ENCODE data around the gene CNPPD1. TPM values are rescaled to one million over a fixed set of nuclear protein-coding genes. Genes with fewer than 3 reads are reported as not detected.

CNPPD1 gene
- total and polyA plus RNA-seq, 4 donors = 16.5 to 39.8 (median 21.6) TPM

- Histone ChIP-seq H3K9ac (ENCODE audit: low read depth in 1 of 2, low read length in 2 of 2) (no peak overlapping the region), H3K4me3 (ENCODE audit: low read depth in 1 of 3, low read length in 3 of 3) (no peak overlapping the region), H3K27ac (ENCODE audit: low read depth in 1 of 2, low read length in 2 of 2) (no peak overlapping the region), H3K4me1 (ENCODE audit: control insufficient read depth in 4 of 4, insufficient read depth in 4 of 4, low read length in 3 of 4) (peaks cover 15 to 61% (median 51%) of the 10 kb centered on the region in 4 donors), H3K27me3 (ENCODE audit: control insufficient read depth in 4 of 4, insufficient read depth in 4 of 4, low read length in 3 of 4) (no peaks in the 10 kb centered on the region), H3K9me3 (ENCODE audit: control insufficient read depth in 4 of 4, low read length in 3 of 4) (no peaks in the 10 kb centered on the region), H3K36me3 (ENCODE audit: control insufficient read depth in 4 of 4, insufficient read depth in 3 of 4, low read depth in 1 of 4, low read length in 3 of 4) (no peaks in the 10 kb centered on the region)
- no peak for DNase-seq (ENCODE audit: low spot score)
- WGBS = 74% methylated on average over 5 of the region's 5 CpGs
- TF ChIP-seq JUND (IDR thresholded peaks at IDR 0.05) = no peak
- no peak for TF ChIP-seq HNF4G (IDR thresholded peaks at IDR 0.05)
- no peak for TF ChIP-seq SP1 (IDR thresholded peaks at IDR 0.05)
- no peak for TF ChIP-seq RAD21 (IDR thresholded peaks at IDR 0.05)
- no peak for TF ChIP-seq FOXA1 (IDR thresholded peaks at IDR 0.05)
- TF ChIP-seq, protein P1, sequence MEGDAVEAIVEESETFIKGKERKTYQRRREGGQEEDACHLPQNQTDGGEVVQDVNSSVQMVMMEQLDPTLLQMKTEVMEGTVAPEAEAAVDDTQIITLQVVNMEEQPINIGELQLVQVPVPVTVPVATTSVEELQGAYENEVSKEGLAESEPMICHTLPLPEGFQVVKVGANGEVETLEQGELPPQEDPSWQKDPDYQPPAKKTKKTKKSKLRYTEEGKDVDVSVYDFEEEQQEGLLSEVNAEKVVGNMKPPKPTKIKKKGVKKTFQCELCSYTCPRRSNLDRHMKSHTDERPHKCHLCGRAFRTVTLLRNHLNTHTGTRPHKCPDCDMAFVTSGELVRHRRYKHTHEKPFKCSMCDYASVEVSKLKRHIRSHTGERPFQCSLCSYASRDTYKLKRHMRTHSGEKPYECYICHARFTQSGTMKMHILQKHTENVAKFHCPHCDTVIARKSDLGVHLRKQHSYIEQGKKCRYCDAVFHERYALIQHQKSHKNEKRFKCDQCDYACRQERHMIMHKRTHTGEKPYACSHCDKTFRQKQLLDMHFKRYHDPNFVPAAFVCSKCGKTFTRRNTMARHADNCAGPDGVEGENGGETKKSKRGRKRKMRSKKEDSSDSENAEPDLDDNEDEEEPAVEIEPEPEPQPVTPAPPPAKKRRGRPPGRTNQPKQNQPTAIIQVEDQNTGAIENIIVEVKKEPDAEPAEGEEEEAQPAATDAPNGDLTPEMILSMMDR (IDR thresholded peaks at IDR 0.05; ENCODE audit: low read depth, low read length, missing input control) = no peak
- TF ChIP-seq HNF4A (conservative IDR thresholded peaks at IDR 0.05) = no peak
- TF ChIP-seq YY1 (IDR thresholded peaks at IDR 0.05) = no peak
- no peak for TF ChIP-seq GABPA (IDR thresholded peaks at IDR 0.05 in 1 of 2, conservative IDR thresholded peaks at IDR 0.05 in 1 of 2)
- no peak for TF ChIP-seq RXRA (IDR thresholded peaks at IDR 0.05)
- TF ChIP-seq FOXA2 (IDR thresholded peaks at IDR 0.05) = no peak
Observed at GRCh38 chr2:219122202-219122980, 54.3 kb downstream of the CNPPD1 start.

Other genes starting within 250 kb of the CNPPD1 start
- gene CDK5R2, start 217.3 kb downstream of the CNPPD1 start, total RNA-seq = not detected
- not detected for gene CDK5R2, start 217.3 kb downstream of the CNPPD1 start, polyA plus RNA-seq
- gene FEV, start 191.7 kb downstream of the CNPPD1 start, total RNA-seq = not detected
- gene FEV, start 191.7 kb downstream of the CNPPD1 start, polyA plus RNA-seq = not detected
- gene CRYBA2, start 183.5 kb downstream of the CNPPD1 start, total RNA-seq = not detected
- gene CRYBA2, start 183.5 kb downstream of the CNPPD1 start, polyA plus RNA-seq = not detected
- not detected for gene CFAP65, start 135.4 kb downstream of the CNPPD1 start, total RNA-seq
- not detected for gene CFAP65, start 135.4 kb downstream of the CNPPD1 start, polyA plus RNA-seq
- gene IHH, start 116.0 kb downstream of the CNPPD1 start, total RNA-seq = 1 to 10 TPM in 1 of 2 donors, under 1 TPM in 1; 0.75 to 2.4 TPM
- gene IHH, start 116.0 kb downstream of the CNPPD1 start, polyA plus RNA-seq = under 1 TPM; 0.51 to 0.82 TPM
- gene NHEJ1, start 16.1 kb downstream of the CNPPD1 start, total RNA-seq = 10 to 100 TPM; 11.8 to 13.5 TPM
- gene NHEJ1, start 16.1 kb downstream of the CNPPD1 start, polyA plus RNA-seq = 1 to 10 TPM; 6.1 to 8.0 TPM
- gene SLC23A3, start 6.9 kb downstream of the CNPPD1 start, total RNA-seq = 1 to 10 TPM in 1 of 2 donors, under 1 TPM in 1; 0.23 to 2.4 TPM
- gene SLC23A3, start 6.9 kb downstream of the CNPPD1 start, polyA plus RNA-seq = under 1 TPM; 0.38 to 0.94 TPM
- gene RETREG2, start 1.4 kb upstream of the CNPPD1 start, total RNA-seq = 10 to 100 TPM; 34.1 to 41.2 TPM
- 10 to 100 TPM; 21.7 to 42.8 TPM for gene RETREG2, start 1.4 kb upstream of the CNPPD1 start, polyA plus RNA-seq
- 10 to 100 TPM; 19.6 to 29.8 TPM for gene ZFAND2B, start 29.9 kb upstream of the CNPPD1 start, total RNA-seq
- 10 to 100 TPM; 21.9 to 53.8 TPM for gene ZFAND2B, start 29.9 kb upstream of the CNPPD1 start, polyA plus RNA-seq
- 10 to 100 TPM; 27.5 to 96.1 TPM for gene ABCB6, start 42.0 kb upstream of the CNPPD1 start, total RNA-seq
- gene ABCB6, start 42.0 kb upstream of the CNPPD1 start, polyA plus RNA-seq = 10 to 100 TPM; 19.0 to 68.1 TPM
- gene ATG9A, start 52.7 kb upstream of the CNPPD1 start, total RNA-seq = 10 to 100 TPM; 44.7 to 68.1 TPM
- 10 to 100 TPM; 24.3 to 31.1 TPM for gene ATG9A, start 52.7 kb upstream of the CNPPD1 start, polyA plus RNA-seq
- gene ANKZF1, start 52.9 kb upstream of the CNPPD1 start, total RNA-seq = 10 to 100 TPM; 15.5 to 30.6 TPM
- gene ANKZF1, start 52.9 kb upstream of the CNPPD1 start, polyA plus RNA-seq = 10 to 100 TPM in 1 of 2 donors, 1 to 10 TPM in 1; 9.0 to 25.5 TPM
- 1 to 10 TPM; 2.8 to 5.2 TPM for gene GLB1L, start 68.5 kb upstream of the CNPPD1 start, total RNA-seq
- gene GLB1L, start 68.5 kb upstream of the CNPPD1 start, polyA plus RNA-seq = 1 to 10 TPM; 2.3 TPM
- gene STK16, start 68.6 kb upstream of the CNPPD1 start, total RNA-seq = 10 to 100 TPM; 14.8 to 44.3 TPM
- 10 to 100 TPM in 1 of 2 donors, 1 to 10 TPM in 1; 5.8 to 32.5 TPM for gene STK16, start 68.6 kb upstream of the CNPPD1 start, polyA plus RNA-seq
- gene TUBA4B, start 76.3 kb upstream of the CNPPD1 start, total RNA-seq = under 1 TPM in 1 of 2 donors, not detected in 1; 0.08 TPM
- gene TUBA4B, start 76.3 kb upstream of the CNPPD1 start, polyA plus RNA-seq = under 1 TPM; 0.19 to 0.20 TPM
- 10 to 100 TPM; 16.2 to 25.5 TPM for gene TUBA4A, start 77.0 kb upstream of the CNPPD1 start, total RNA-seq
- 10 to 100 TPM; 37.6 to 63.1 TPM for gene TUBA4A, start 77.0 kb upstream of the CNPPD1 start, polyA plus RNA-seq
- 10 to 100 TPM; 22.0 to 71.8 TPM for gene DNAJB2, start 102.4 kb upstream of the CNPPD1 start, total RNA-seq
- 10 to 100 TPM in 1 of 2 donors, 1 to 10 TPM in 1; 7.4 to 32.0 TPM for gene DNAJB2, start 102.4 kb upstream of the CNPPD1 start, polyA plus RNA-seq
- gene PTPRN, start 132.5 kb upstream of the CNPPD1 start, total RNA-seq = 1 to 10 TPM in 1 of 2 donors, not detected in 1; 2.2 TPM
- not detected for gene PTPRN, start 132.5 kb upstream of the CNPPD1 start, polyA plus RNA-seq
- gene RESP18, start 155.8 kb upstream of the CNPPD1 start, total RNA-seq = not detected
- gene RESP18, start 155.8 kb upstream of the CNPPD1 start, polyA plus RNA-seq = not detected
- gene DNPEP, start 211.0 kb upstream of the CNPPD1 start, total RNA-seq = 10 to 100 TPM; 25.8 to 58.4 TPM
- 10 to 100 TPM; 41.0 to 50.5 TPM for gene DNPEP, start 211.0 kb upstream of the CNPPD1 start, polyA plus RNA-seq
- gene DES, start 241.5 kb upstream of the CNPPD1 start, total RNA-seq = 10 to 100 TPM in 1 of 2 donors, under 1 TPM in 1; 0.23 to 50.0 TPM
- 1 to 10 TPM in 1 of 2 donors, under 1 TPM in 1; 0.15 to 6.2 TPM for gene DES, start 241.5 kb upstream of the CNPPD1 start, polyA plus RNA-seq

Measured in liver (tissue), 9 donors.